AG04449 (cell line): ENCODE data around the gene MDM4.

Experiments used
- CTCF ChIA-PET: fragments of 350-600 bp; formaldehyde crosslinking; extraction: SDS; loops from one replicate; lab custom pipeline; 2021; ENCODE audit warnings: antibody characterized with exemption; lab: Yijun Ruan, JAX
- POLR2A ChIA-PET: fragments of 400-600, 350-600 bp; formaldehyde crosslinking; extraction: SDS; loops from one replicate; lab custom pipeline; 2020; ENCODE audit warnings: antibody characterized with exemption, inconsistent platforms; lab: Yijun Ruan, JAX
- DNase-seq: peaks from one replicate; pipeline ENCODE4 v3.0.0-alpha.2; 2010; ENCODE audit warnings: low read depth, low spot score
- H3K4me3 ChIP-seq: 2 replicates; pipeline ENCODE4 v1.5.1; 2011; ENCODE audit warnings: low read depth, mild to moderate bottlenecking, control low read depth, low read length
- CTCF ChIP-seq: IDR thresholded peaks from one replicate; pipeline ENCODE4 v1.5.1; 2011; ENCODE audit warnings: mild to moderate bottlenecking, moderate library complexity, low read length, control low read depth, inconsistent platforms; ENCODE audit not compliant: insufficient read depth; ENCODE audit errors: missing control alignments

MDM4 gene

DNA sequence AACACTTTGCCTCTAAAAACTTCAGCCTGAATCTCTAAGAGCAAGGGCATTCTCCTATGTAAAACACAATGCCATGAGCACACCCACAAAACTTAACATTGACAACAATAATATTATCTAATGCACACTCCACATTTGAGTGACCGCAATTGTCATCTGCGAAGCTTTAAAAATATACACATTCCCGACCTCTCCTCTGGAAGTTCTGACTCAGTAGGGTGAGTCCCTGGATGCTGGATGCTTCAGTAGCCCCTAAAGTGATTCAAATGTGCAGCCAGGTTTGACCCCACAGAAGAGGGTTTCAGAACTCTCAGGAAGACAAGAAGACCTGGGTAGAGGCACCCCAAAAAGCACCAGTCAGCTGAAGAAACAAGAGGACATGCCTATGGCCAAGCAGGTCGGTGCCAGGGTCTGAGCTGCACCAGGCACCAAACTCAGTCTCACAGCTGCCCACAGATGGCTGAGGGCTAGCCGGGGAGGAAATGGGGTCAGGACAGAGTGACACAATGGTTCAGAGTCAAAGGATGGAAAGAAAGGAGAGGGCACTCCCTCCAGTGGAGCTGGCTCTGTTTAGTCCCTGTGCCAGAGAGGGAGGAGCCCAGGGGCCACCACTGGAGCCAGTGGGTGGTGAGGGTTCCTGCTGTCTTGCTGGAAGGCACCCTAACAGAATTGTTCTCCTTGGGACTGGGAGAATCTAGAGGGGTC, 39.0 kb upstream of the MDM4 start:
- POLR2A ChIA-PET = no interaction called here
- CTCF ChIA-PET = interaction anchor here (0.8 to 6.9 kb wide), 8 partner anchors 10 to 127 kb away, joined by 3 to 56 read pairs (median 10); no protein-coding TSS in a partner anchor
- no peak for TF ChIP-seq CTCF
- DNase-seq = no peak
- no peak overlapping the region for H3K4me3 ChIP-seq

DNA sequence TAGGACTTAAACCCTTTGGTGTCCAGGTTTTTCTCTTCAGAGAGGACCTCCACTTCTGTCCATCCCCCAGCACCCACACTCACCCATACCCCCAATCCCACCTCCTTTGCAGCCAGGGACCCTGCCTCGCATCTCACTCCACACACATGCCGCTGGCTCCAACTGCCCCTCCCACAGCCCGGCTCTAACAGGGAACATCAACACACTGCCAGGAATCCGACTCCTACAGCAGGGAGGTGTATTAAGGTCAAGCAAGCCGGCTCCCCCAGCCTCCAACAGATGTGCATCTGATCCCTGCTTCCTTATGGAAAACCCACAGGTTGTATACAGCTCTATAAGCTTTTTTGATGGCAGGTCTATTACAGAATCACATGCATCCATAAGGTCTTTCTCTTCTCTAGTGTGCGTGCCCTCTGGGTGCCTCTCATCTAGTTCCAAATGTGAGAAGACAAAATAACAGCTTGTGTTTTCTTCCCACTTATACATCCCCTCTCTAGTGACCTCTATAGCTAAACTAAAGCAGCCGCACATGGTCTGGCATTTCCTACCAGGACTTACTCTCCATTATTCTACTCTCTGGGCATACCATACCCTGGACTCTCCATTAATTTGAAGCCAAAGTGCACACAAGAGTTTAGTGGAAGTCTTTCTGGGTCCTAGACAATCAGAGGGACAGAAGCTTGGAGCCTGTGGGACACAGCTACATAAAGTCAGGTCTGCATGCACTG, 37.9 kb upstream of the MDM4 start:
- ChIA-PET CTCF (interaction anchor here (0.8 to 6.9 kb wide), 13 partner anchors 8 to 329 kb away, joined by 3 to 56 read pairs (median 5); partner anchors contain the start of gene PIK3C2B), POLR2A (interaction anchor here (1.1 kb wide), 1 partner anchor 15 kb away, joined by 3 read pairs; no protein-coding TSS in a partner anchor)
- TF ChIP-seq CTCF = no peak
- no peak overlapping the region for H3K4me3 ChIP-seq
- no peak for DNase-seq

DNA sequence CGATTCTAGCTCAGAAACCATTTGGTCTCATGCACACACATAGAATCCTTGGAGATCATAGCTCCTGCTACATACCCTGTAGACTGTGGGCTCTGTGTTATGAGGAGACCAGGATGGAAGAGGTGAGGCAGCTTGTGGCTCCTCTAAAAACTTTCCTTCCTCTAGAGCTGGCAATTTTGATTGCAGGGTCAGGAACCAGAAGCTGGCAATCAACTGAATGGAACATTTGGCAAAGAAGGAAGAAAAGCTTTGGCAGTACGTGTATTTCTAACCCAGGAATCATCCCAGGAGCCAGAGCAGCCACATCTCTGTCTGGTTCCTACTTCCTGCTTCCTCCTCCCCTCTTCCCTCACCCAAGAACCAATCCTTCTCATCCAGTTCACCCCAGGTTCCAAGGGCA, 37.3 kb upstream of the MDM4 start:
- ChIA-PET POLR2A (interaction anchor here (1.1 kb wide), 1 partner anchor 15 kb away, joined by 3 read pairs; no protein-coding TSS in a partner anchor), CTCF (interaction anchor here (0.9 to 6.9 kb wide), 12 partner anchors 9 to 328 kb away, joined by 3 to 56 read pairs (median 6); partner anchors contain the start of gene PIK3C2B)
- no peak for DNase-seq
- no peak for TF ChIP-seq CTCF
- H3K4me3 ChIP-seq = no peak overlapping the region

DNA sequence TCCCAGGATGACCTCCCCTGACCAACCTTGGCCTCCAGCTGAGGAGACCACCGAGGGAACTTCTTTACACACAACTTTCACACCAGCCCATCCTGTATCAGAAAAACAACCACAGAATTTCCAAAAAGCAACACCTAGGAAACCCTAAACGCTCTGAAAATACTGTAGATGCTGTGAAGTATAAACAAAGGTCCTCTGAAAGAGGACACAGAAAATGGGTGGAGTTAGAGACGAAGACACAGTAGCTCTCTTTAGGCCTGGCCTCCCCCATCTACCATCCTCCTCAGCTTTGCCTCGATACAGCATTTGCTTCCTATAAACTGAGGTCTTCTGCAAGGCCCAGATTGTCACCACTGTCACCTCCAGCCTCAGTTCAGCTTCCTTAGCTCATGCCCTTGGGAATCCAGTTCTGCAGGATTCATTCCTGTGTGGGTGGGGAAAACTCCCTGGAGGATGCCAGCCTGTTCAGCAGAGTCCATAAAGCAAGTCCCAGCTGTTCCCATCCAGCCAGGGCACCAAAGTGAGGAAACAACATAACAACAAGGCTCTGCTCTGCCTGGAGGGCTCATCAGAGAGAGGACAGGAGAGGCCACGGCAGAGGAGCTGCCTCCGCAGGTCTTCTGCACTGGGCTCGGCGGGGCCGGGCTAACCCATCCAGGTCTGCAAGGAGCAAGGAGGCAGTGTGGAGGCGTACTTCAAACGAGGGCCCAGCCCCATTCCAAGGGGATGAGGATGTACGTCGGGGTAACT, 36.6 kb upstream of the MDM4 start:
- CTCF ChIA-PET = interaction anchor here (0.6 to 6.9 kb wide), 11 partner anchors 8 to 575 kb away, joined by 3 to 56 read pairs (median 7); partner anchors contain the start of gene PIK3C2B
- no peak overlapping the region for H3K4me3 ChIP-seq
- POLR2A ChIA-PET = interaction anchor here (1.1 kb wide), 1 partner anchor 14 kb away, joined by 3 read pairs; no protein-coding TSS in a partner anchor
- DNase-seq = no peak
- TF ChIP-seq CTCF = no peak

GRCh38 chr1:204480515-204480914, 35.7 kb upstream of the MDM4 start:
- no peak for DNase-seq
- no peak for TF ChIP-seq CTCF
- POLR2A ChIA-PET = no interaction called here
- no peak overlapping the region for H3K4me3 ChIP-seq
- CTCF ChIA-PET = interaction anchor here (1.2 to 6.9 kb wide), 5 partner anchors 13 to 50 kb away, joined by 5 to 56 read pairs (median 25); partner anchors contain the start of gene PIK3C2B
